Activated CD4-positive, alpha-beta T cell treated with anti-CD3 and anti-CD28 coated beads for 1 hour (primary cell): Measurements from ENCODE around the gene XPNPEP2.

ENCODE experiments used
- DNase-seq: peaks from one replicate; pipeline ENCODE4 v3.0.0-alpha.2; 2020

Gene XPNPEP2

DNA sequence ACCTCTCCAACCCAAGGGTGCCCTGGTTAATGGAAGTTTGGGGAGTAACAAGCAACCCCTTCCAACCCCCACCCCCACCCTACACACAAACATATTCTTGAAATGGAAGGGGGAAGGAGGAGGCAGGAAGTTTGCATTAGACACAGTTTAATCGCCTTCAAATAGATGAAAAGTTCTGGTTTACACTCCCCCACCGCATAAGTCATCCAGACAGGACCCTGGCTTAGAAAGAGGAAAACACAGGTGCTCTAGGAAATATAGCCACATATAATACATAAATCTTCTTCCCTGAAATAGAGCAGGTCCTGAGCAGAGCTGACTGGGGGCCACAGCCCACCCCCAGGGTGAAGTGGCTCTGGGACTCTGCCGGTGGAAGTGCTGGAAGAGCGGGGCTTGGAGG is 66.0 kb downstream of the XPNPEP2 start:
- DNase-seq = no peak

DNA sequence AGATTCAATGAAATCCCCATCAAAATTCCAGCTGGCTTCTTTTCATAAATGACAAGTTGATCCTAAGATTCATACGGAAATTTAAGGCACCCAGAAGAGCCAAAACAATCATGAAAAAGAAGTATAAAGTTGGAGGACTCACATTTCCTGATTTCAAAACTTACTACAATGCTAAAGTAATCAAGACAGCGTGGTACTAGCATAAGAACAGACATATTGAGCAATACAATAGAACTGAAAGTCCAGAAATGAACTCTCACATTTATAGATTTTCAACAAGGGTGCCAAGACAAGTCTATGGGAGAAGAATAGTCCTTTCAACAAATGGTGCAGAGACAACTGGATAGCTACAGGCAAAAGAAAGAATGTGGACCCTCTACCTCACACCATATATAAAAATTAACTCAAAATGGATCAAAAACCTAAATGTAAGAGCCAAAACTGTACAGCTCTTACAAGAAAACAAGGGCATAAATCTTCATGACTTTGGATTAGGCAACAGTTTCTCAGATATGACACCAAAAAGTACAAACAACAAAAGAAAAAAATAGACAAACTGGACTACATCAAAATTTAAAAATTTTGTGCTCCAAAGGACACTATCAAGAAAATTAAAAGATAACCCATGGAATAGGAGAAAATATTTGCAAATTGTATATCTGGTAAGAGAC is 69.5 kb downstream of the XPNPEP2 start:
- DNase-seq = no peak

- no peak for DNase-seq
Measured at GRCh38 chrX:129808829-129809796, 70.3 kb downstream of the XPNPEP2 start.

GRCh38 chrX:129813662-129814368 is 75.0 kb downstream of the XPNPEP2 start:
- no peak for DNase-seq

- DNase-seq = no peak
Measured at GRCh38 chrX:129818123-129818522, 79.3 kb downstream of the XPNPEP2 start.
